PC-3 (cell line): Measurements from ENCODE around the gene MPP2. TPM values are rescaled to one million over a fixed set of nuclear protein-coding genes. Genes with fewer than 3 reads are reported as not detected.

ENCODE experiments used
- ATAC-seq: fragments of 200-7000 bp; cut with Tn5 transposase; 2 replicates; pipeline ENCODE4 v1.9.1; 2020; ENCODE audit warnings: mild to moderate bottlenecking, moderate library complexity
- BruUV-seq: library from RNA; stranded (reverse); fragments of 400-500 nt; replicated peaks from 2 replicates; lab custom pipeline; 2021; lab: Mats Ljungman, UMichigan
- CTCF ChIA-PET: fragments of 300-600 bp; sonication (Branson Sonifier 250); formaldehyde crosslinking; loops from one replicate; lab custom pipeline; 2022; ENCODE audit warnings: antibody characterized with exemption; lab: Charles Lee
- POLR2A ChIA-PET: fragments of 300-600 bp; sonication (Branson Sonifier 250); formaldehyde crosslinking; loops from one replicate; lab custom pipeline; 2022; ENCODE audit warnings: antibody characterized with exemption; ENCODE audit not compliant: unreplicated experiment; lab: Charles Lee
- DNase-seq: peaks from one replicate; pipeline ENCODE4 v3.0.0-alpha.2; 2015
- H2AFZ ChIP-seq: fragments of 300-600 bp; sonication (generic); 2 replicates; pipeline ENCODE4 v1.6.0; 2016; ENCODE audit warnings: antibody characterized with exemption, low read length
- H3F3A ChIP-seq: fragments of 300-600 bp; sonication (generic); one replicate; pipeline ENCODE4 v1.6.0; 2017; ENCODE audit warnings: antibody characterized with exemption, low read length, control low read depth, mild to moderate bottlenecking; ENCODE audit not compliant: unreplicated experiment
- H3K27ac ChIP-seq: fragments of 300-600 bp; sonication (generic); 2 replicates; pipeline ENCODE4 v1.5.1; 2016; ENCODE audit warnings: mild to moderate bottlenecking, low read length
- H3K27me3 ChIP-seq: fragments of 300-600 bp; sonication (generic); 2 replicates; pipeline ENCODE4 v1.6.1; 2016; ENCODE audit warnings: low read length, mixed read lengths
- H3K36me3 ChIP-seq: fragments of 300-600 bp; sonication (generic); 2 replicates; pipeline ENCODE4 v1.6.1; 2016; ENCODE audit warnings: low read depth, mixed run types, low read length, mixed read lengths
- H3K4me1 ChIP-seq: fragments of 300-600 bp; sonication (generic); 2 replicates; pipeline ENCODE4 v1.5.1; 2016; ENCODE audit warnings: low read length; ENCODE audit not compliant: insufficient read depth
- H3K4me2 ChIP-seq: fragments of 300-600 bp; sonication (generic); 2 replicates; pipeline ENCODE4 v1.6.0; 2016; ENCODE audit warnings: low read length
- H3K4me3 ChIP-seq: fragments of 300-600 bp; sonication (generic); 2 replicates; pipeline ENCODE4 v1.5.1; 2016; ENCODE audit warnings: mild to moderate bottlenecking, low read length, mixed read lengths
- H3K79me2 ChIP-seq: fragments of 300-600 bp; sonication (generic); 2 replicates; pipeline ENCODE4 v1.6.1; 2017; ENCODE audit warnings: low read length, mixed read lengths
- H3K9ac ChIP-seq: fragments of 300-600 bp; sonication (generic); 2 replicates; pipeline ENCODE4 v1.6.0; 2016; ENCODE audit warnings: mild to moderate bottlenecking, low read length
- H3K9me2 ChIP-seq: fragments of 300-600 bp; sonication (generic); replicated peaks from 2 replicates; pipeline ENCODE4 v1.6.1; 2016; ENCODE audit warnings: mixed run types, low read length, mixed read lengths
- H3K9me3 ChIP-seq: fragments of 300-600 bp; sonication (generic); 2 replicates; pipeline ENCODE4 v1.6.1; 2016; ENCODE audit warnings: low read length, mixed read lengths
- H4K20me1 ChIP-seq: fragments of 300-600 bp; sonication (generic); 2 replicates; pipeline ENCODE4 v1.6.1; 2016; ENCODE audit warnings: low read length, mixed read lengths
- EZH2 ChIP-seq: fragments of 300-600 bp; sonication (generic); IDR thresholded peaks from one replicate; pipeline ENCODE4 v1.6.1; 2017; ENCODE audit warnings: antibody characterized with exemption, mild to moderate bottlenecking, low read length; ENCODE audit not compliant: unreplicated experiment
- EZH2phosphoT487 ChIP-seq: fragments of 300-600 bp; sonication (generic); IDR thresholded peaks from 2 replicates; pipeline ENCODE4 v1.6.1; 2018; ENCODE audit warnings: mild to moderate bottlenecking, antibody characterized with exemption, low read length, borderline replicate concordance
- intact Hi-C: fragments of 100-400 bp; cut with micrococcal nuclease; formaldehyde crosslinking; loops from 2 replicates; pipeline ENCODE4 v1.9.0; 2023
- total RNA-seq: library from RNA; depleted of rRNA; stranded (reverse); fragments of >200 nt; gene quantifications from 2 replicates; pipeline ENCODE4 v1.2.3, GENCODE V29; 2014
- TF ChIP-seq, protein P1 (sequence below): fragments of 300-600 bp; sonication (generic); conservative IDR thresholded peaks from 2 replicates; pipeline ENCODE4 v1.5.1; 2017; ENCODE audit warnings: antibody characterized with exemption, low read depth, mild to moderate bottlenecking, low read length

The MPP2 gene
- total RNA-seq, 1 experiment from 2014 or later = 8.2 TPM

GRCh38 chr17:43935926-43936261 is 28.6 kb upstream of the MPP2 start:
- ChIA-PET POLR2A (no interaction called here), CTCF (no interaction called here)
- H3K4me2 ChIP-seq = no peak overlapping the region
- H3K9me3 ChIP-seq = no peaks in the 10 kb centered on the region
- TF ChIP-seq, protein P1, sequence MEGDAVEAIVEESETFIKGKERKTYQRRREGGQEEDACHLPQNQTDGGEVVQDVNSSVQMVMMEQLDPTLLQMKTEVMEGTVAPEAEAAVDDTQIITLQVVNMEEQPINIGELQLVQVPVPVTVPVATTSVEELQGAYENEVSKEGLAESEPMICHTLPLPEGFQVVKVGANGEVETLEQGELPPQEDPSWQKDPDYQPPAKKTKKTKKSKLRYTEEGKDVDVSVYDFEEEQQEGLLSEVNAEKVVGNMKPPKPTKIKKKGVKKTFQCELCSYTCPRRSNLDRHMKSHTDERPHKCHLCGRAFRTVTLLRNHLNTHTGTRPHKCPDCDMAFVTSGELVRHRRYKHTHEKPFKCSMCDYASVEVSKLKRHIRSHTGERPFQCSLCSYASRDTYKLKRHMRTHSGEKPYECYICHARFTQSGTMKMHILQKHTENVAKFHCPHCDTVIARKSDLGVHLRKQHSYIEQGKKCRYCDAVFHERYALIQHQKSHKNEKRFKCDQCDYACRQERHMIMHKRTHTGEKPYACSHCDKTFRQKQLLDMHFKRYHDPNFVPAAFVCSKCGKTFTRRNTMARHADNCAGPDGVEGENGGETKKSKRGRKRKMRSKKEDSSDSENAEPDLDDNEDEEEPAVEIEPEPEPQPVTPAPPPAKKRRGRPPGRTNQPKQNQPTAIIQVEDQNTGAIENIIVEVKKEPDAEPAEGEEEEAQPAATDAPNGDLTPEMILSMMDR = no peak
- TF ChIP-seq EZH2 (no peak), EZH2phosphoT487 (no peak)
- no peak overlapping the region for H2AFZ ChIP-seq
- H3K4me3 ChIP-seq = no peak overlapping the region
- H3K27ac ChIP-seq = no peak overlapping the region
- no peaks in the 10 kb centered on the region for H3K79me2 ChIP-seq
- H3K4me1 ChIP-seq = peaks cover 3% of the 10 kb centered on the region; the same call in 1 of the 2 replicates
- ATAC-seq (no peak), DNase-seq (no peak)
- H3F3A ChIP-seq = no peaks in the 10 kb centered on the region
- no peaks in the 10 kb centered on the region for H3K9me2 ChIP-seq
- BruUV-seq = no TSS peak
- H4K20me1 ChIP-seq = no peaks in the 10 kb centered on the region
- H3K36me3 ChIP-seq = no peaks in the 10 kb centered on the region
- intact Hi-C loops = no loop called here
- no peaks in the 10 kb centered on the region for H3K27me3 ChIP-seq
- H3K9ac ChIP-seq = no peak overlapping the region

DNA sequence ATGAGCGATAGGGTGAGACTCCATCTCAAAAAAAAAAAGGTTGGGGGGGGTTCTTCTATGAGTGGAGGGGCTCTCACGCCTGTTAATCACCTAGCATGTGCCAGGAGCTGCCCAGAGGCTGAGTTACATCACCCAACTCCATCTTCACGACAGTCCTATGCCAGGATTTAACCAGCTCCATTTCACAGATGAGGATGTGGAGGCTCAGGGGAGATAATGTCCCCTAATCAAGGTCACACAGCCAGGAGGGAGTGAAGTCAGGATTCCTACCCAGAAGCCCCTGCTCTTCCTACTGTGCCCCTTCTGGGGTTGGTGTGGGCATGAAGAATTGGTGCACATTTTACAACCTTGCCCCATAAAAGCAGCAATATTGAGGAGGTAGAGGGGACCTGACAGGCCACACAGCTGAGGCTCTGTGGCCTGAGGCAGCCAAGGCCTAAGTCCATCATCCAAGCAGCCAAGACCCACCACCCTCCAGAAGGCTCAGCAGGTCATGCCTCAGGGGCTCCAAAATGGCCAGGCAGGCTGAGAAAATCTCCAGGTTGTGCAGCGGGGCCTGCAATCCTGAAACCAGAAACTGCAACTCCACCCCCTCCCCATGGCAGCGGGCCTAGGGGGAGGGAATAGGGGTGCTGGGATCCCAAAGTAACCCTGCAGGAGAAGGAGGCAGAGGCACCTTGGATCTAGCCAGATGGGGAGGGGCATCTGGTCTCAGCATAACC is 28.0 kb upstream of the MPP2 start:
- Histone ChIP-seq H3K9me3 (no peaks in the 10 kb centered on the region), H3F3A (no peaks in the 10 kb centered on the region), H2AFZ (no peak overlapping the region), H3K4me1 (peaks cover 3% of the 10 kb centered on the region; the same call in 1 of the 2 replicates), H3K79me2 (no peaks in the 10 kb centered on the region), H3K27ac (no peak overlapping the region), H3K27me3 (no peaks in the 10 kb centered on the region), H3K9me2 (no peaks in the 10 kb centered on the region), H3K9ac (no peak overlapping the region), H3K36me3 (no peaks in the 10 kb centered on the region), H4K20me1 (no peaks in the 10 kb centered on the region), H3K4me3 (no peak overlapping the region), H3K4me2 (no peak overlapping the region)
- intact Hi-C loops = no loop called here
- POLR2A ChIA-PET = no interaction called here
- CTCF ChIA-PET = interaction anchor here (0.7 kb wide), 1 partner anchor 45 kb away, joined by 4 read pairs; no protein-coding TSS in a partner anchor
- TF ChIP-seq, protein P1 = no peak
- no peak for TF ChIP-seq EZH2
- TF ChIP-seq EZH2phosphoT487 = no peak
- no TSS peak for BruUV-seq
- no peak for ATAC-seq
- no peak for DNase-seq

DNA sequence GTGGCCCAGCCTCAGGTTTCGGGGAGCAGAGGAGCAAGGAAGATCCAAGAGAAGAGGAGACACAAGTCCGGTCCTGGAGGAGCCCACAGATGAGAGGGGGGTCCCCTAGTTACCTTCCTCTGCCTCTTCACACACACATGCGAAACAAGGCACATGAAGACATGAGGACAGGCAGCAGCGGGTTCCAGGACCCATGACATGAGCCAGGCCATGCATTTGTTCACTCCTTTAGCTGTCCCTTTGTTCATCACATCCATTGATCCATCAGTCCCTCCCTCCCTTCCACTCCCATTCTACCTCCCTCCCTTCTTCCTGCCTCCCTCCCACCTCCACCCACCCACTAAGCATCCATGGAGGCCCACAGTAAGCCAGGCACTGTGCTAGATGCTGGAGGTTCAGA is 25.6 kb upstream of the MPP2 start:
- TF ChIP-seq, protein P1 = no peak
- TF ChIP-seq EZH2phosphoT487 (no peak), EZH2 (no peak)
- ATAC-seq = no peak
- peaks cover 4% of the 10 kb centered on the region; the same call in 1 of the 2 replicates for H3K4me1 ChIP-seq
- H3K4me3 ChIP-seq = no peak overlapping the region
- H3K4me2 ChIP-seq = no peak overlapping the region
- intact Hi-C loops = no loop called here
- no peaks in the 10 kb centered on the region for H4K20me1 ChIP-seq
- H3K79me2 ChIP-seq = no peaks in the 10 kb centered on the region
- no peak overlapping the region for H3K9ac ChIP-seq
- no peaks in the 10 kb centered on the region for H3K9me3 ChIP-seq
- no TSS peak for BruUV-seq
- H3K27ac ChIP-seq = no peak overlapping the region
- H3K36me3 ChIP-seq = no peaks in the 10 kb centered on the region
- no peaks in the 10 kb centered on the region for H3F3A ChIP-seq
- no peak overlapping the region for H2AFZ ChIP-seq
- no peaks in the 10 kb centered on the region for H3K9me2 ChIP-seq
- H3K27me3 ChIP-seq = no peaks in the 10 kb centered on the region
- ChIA-PET CTCF (interaction anchor here (0.6 kb wide), 1 partner anchor 47 kb away, joined by 10 read pairs; no protein-coding TSS in a partner anchor), POLR2A (no interaction called here)
- no peak for DNase-seq
